Lower leg skin (tissue), 4 donors: Measurements from ENCODE around the gene MIGA1. TPM values are rescaled to one million over a fixed set of nuclear protein-coding genes. Genes with fewer than 3 reads are reported as not detected.
"Not testable (repeated sequence)": the region's sequence is repeated elsewhere in the genome, so short reads cannot be mapped to it uniquely, and the experiment has no call there.

Experiments
- DNase-seq, 2 donors: peaks; one replicate each; pipeline ENCODE4 v3.0.0-alpha.2; 2019; ENCODE audit warnings: low spot score in 2 of 2
- H3K4me3 ChIP-seq: fragments of 200-600 bp; sonication (generic); 2 replicates; pipeline ENCODE4 v1.5.1; 2017; ENCODE audit warnings: mild to moderate bottlenecking, low read depth; ENCODE audit not compliant: poor library complexity, severe bottlenecking
- CTCF ChIP-seq, 3 donors: fragments of 450-650 bp; IDR thresholded peaks; one replicate each; pipeline ENCODE4 v1.5.1; 2016; ENCODE audit warnings: antibody characterized with exemption in 3 of 3, mild to moderate bottlenecking in 3 of 3, moderate library complexity in 2 of 3
- POLR2A ChIP-seq, 2 donors: fragments of 450-650 bp; IDR thresholded peaks; one replicate each; pipeline ENCODE4 v1.6.1; 2016 to 2017; ENCODE audit warnings: antibody characterized with exemption in 2 of 2, mild to moderate bottlenecking in 1 of 2, moderate library complexity in 1 of 2
- WGBS, 2 donors: methylation state at CpG; one replicate each; pipeline ENCODE4 v1.1.5; 2018; 5-methylcytosine and 5-hydroxymethylcytosine counted together
- intact Hi-C: fragments of 100-400 bp; cut with DNase I; formaldehyde crosslinking; loops from one replicate; pipeline ENCODE4 v1.15.0; 2023; ENCODE audit warnings: low total_unique reads
- total RNA-seq, 4 donors: library from RNA; depleted of rRNA; stranded (reverse); fragments of >200 nt; gene quantifications; one replicate each; pipeline ENCODE4 v1.1.0, GENCODE V29; 2016

Gene MIGA1
- total RNA-seq, 4 donors from 2014 or later = 7.7 to 13.6 (median 9.5) TPM

GRCh38 chr1:77817368-77818209 lies 38.1 kb downstream of the MIGA1 start:
- TF ChIP-seq POLR2A (IDR thresholded peaks at IDR 0.05) (no peak), CTCF (IDR thresholded peaks at IDR 0.05) (no peak)
- H3K4me3 ChIP-seq = no peak overlapping the region
- 85 to 88% methylated on average over 7 of the region's 7 CpGs for WGBS, 2 donors
- no peak for DNase-seq
- intact Hi-C loops = no loop called here

DNA sequence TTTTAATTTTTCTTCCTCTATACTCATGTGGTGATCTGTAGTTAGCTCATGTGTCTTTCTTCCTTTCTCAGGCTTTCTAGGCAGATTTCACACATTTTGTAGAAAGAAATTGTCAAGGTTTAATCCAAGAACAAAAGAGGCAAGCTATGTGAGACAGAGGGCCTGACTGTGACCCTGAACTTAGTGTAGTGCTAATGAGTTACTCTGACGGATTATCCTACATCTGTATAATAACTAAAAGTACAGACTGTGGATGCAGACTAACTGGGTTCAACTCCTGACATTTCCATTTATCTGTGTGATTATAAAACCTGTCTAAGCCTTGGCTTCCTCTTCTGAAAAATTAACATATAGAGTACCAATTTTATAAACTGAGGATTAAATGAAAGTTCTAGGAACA lies 40.7 kb downstream of the MIGA1 start:
- TF ChIP-seq POLR2A (IDR thresholded peaks at IDR 0.05) (no peak), CTCF (IDR thresholded peaks at IDR 0.05) (no peak)
- intact Hi-C loops = loop anchor here (10.0 kb wide), 1 partner anchor 295 kb away; no protein-coding TSS in a partner anchor
- no peak overlapping the region for H3K4me3 ChIP-seq
- 85 to 94% methylated on average over 1 of the region's 1 CpG for WGBS, 2 donors
- no peak for DNase-seq

- DNase-seq = no peak
- WGBS, 2 donors = 79 to 81% methylated on average over 2 of the region's 2 CpGs
- TF ChIP-seq CTCF (IDR thresholded peaks at IDR 0.05) (no peak), POLR2A (IDR thresholded peaks at IDR 0.05) (no peak)
- intact Hi-C loops = loop anchor here (10.0 kb wide), 1 partner anchor 291 kb away; no protein-coding TSS in a partner anchor
- no peak overlapping the region for H3K4me3 ChIP-seq
Measured at GRCh38 chr1:77824079-77824478, 44.6 kb downstream of the MIGA1 start.

DNA sequence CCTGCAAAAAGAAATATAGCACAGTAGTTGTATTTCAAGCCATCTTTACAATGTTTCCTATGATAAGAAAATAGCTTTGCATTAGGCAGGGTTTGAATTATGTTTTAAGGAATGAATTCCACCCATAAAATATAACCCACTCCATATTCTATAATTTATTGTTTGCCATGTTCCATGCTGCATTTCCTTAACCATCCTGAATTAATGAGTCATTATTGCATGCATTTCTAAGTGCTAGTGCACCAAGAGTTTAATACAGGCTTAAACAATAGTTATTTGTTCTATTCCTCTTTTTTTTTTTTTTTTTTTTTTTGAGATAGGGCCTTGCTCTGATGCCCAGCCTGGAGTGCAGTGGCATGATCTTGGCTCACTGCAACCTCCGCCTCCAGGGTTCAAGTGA lies 45.2 kb downstream of the MIGA1 start:
- no peak for TF ChIP-seq POLR2A (IDR thresholded peaks at IDR 0.05)
- no peak for TF ChIP-seq CTCF (IDR thresholded peaks at IDR 0.05)
- DNase-seq = no peak
- intact Hi-C loops = loop anchor here (10.0 kb wide), 1 partner anchor 290 kb away; no protein-coding TSS in a partner anchor
- WGBS, 2 donors = 100% methylated on average over 1 of the region's 1 CpG
- no peak overlapping the region for H3K4me3 ChIP-seq

- no peak overlapping the region for H3K4me3 ChIP-seq
- TF ChIP-seq POLR2A (IDR thresholded peaks at IDR 0.05) (no peak), CTCF (IDR thresholded peaks at IDR 0.05) (no peak)
- DNase-seq = peak in 1 of 2 donors; percentile 63
- WGBS, 2 donors = 38 to 41% methylated on average over 10 of the region's 10 CpGs
- intact Hi-C loops = loop anchor here (10.0 kb wide), 1 partner anchor 290 kb away; no protein-coding TSS in a partner anchor
Measured at GRCh38 chr1:77825131-77825709, 45.8 kb downstream of the MIGA1 start.

DNA sequence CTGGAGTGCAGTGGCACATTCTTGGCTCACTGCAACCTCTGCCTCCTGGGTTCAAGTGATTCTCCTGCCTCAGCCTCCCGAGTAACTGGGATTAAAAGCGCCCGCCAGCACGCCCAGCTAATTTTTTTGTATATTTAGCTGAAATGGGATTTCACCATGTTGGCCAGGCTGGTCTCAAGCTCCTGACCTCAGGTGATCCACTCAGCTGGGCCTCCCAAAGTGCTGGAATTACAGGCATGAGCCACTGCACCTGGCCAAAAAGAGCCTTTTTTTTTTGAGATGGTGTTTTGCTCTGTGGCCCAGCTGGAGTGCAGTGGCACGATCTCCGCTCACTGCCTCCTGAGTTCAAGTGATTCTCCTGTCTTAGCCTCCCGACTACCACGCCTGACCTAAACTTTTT lies 47.4 kb downstream of the MIGA1 start:
- DNase-seq, H3K4me3 ChIP-seq: not testable (repeated sequence)
- WGBS, 2 donors = 88 to 95% methylated on average over 8 of the region's 8 CpGs
- intact Hi-C loops = loop anchor here (10.0 kb wide), 1 partner anchor 288 kb away; no protein-coding TSS in a partner anchor
